Dendritic cell treated with granulocyte-macrophage colony-stimulating factor and Interleukin-4, amounts not matched to agents 40 ng/mL and 50 ng/mL, for 4 days (primary cell): ENCODE data around the gene KCNE5.
"Not testable (repeated sequence)": the region's sequence is repeated elsewhere in the genome, so short reads cannot be mapped to it uniquely, and the experiment has no call there.

Source experiments
- H3K27ac Mint-ChIP-seq: one replicate; pipeline ENCODE4 v1.8.0; 2022; ENCODE audit warnings: mild to moderate bottlenecking, mixed read lengths
- H3K27me3 Mint-ChIP-seq: one replicate; pipeline ENCODE4 v1.8.0; 2022; ENCODE audit warnings: mild to moderate bottlenecking, mixed read lengths
- H3K36me3 Mint-ChIP-seq: one replicate; pipeline ENCODE4 v1.8.0; 2022; ENCODE audit warnings: low read depth, mixed read lengths
- H3K4me1 Mint-ChIP-seq: one replicate; pipeline ENCODE4 v1.8.0; 2022; ENCODE audit warnings: low read depth, mixed read lengths
- H3K4me3 Mint-ChIP-seq: one replicate; pipeline ENCODE4 v1.8.0; 2022; ENCODE audit warnings: mild to moderate bottlenecking, moderate library complexity, mixed read lengths
- H3K9me3 Mint-ChIP-seq: one replicate; pipeline ENCODE4 v1.8.0; 2022; ENCODE audit warnings: mixed read lengths
- intact Hi-C: fragments of 100-400 bp; cut with micrococcal nuclease; formaldehyde crosslinking; loops from one replicate; pipeline ENCODE4 v1.15.0; 2022

KCNE5 gene

DNA sequence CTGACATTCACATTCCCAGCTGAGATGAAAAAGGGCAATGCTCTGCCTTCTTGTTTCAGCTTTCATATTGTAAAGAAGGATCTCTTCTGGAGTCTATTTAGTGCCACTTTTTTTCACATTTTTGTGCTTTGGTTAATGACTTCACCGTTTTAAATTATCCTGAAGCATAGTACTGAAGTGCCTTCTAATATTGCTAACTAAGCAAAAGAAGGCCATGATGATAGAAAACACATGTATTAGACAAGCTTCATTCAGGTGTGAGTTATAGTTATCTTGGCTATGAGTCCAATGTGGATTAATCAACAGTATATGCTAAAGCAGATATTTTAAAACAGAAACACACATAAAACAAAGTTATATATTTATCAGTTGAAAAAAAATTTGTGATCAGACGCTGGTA, 47.9 kb downstream of the KCNE5 start:
- peaks cover 24% of the 10 kb centered on the region for H3K9me3 Mint-ChIP-seq
- peaks cover 10% of the 10 kb centered on the region for H3K4me1 Mint-ChIP-seq
- no peaks in the 10 kb centered on the region for H3K27me3 Mint-ChIP-seq
- H3K27ac Mint-ChIP-seq = no peak overlapping the region
- no peak overlapping the region for H3K4me3 Mint-ChIP-seq
- intact Hi-C loops = no loop called here
- H3K36me3 Mint-ChIP-seq = no peaks in the 10 kb centered on the region

DNA sequence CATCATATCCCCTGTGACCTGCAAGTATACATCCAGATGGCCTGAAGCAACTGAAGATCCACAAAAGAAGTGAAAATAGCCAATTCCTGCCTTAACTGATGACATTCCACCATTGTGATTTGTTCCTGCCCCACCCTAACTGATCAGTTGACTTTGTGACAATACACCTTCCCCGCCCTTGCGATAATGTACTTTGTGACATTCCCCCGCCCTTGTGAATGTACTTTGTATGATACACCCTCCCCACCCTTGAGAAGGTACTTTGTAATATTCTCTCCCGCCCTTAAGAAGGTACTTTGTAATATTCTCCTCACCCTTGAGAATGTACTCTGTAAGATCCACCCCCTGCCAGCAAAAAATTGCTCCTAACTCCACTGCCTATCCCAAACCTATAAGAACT, 48.9 kb downstream of the KCNE5 start:
- H3K36me3 Mint-ChIP-seq, intact Hi-C loops, H3K4me3 Mint-ChIP-seq, H3K27me3 Mint-ChIP-seq, H3K27ac Mint-ChIP-seq: not testable (repeated sequence)
- H3K9me3 Mint-ChIP-seq = peaks cover 24% of the 10 kb centered on the region
- H3K4me1 Mint-ChIP-seq = peaks cover 10% of the 10 kb centered on the region
